Transverse colon (tissue), 3 donors: ENCODE measurements around the gene CDX1.

Experiments
- CTCF ChIP-seq, 5 experiments: fragments of 200-600 bp in 3 of 5; fragments of 450-650 bp in 2 of 5; sonication (generic) in 3 of 5; IDR thresholded peaks; 1 replicate in 2 of 5; 2 replicates in 3 of 5; pipeline ENCODE4 v1.5.1; 2016 to 2017; ENCODE audit warnings: antibody characterized with exemption in 5 of 5, inconsistent platforms in 3 of 5, mild to moderate bottlenecking in 2 of 5, moderate library complexity in 1 of 5
- POLR2A ChIP-seq: fragments of 450-650 bp; IDR thresholded peaks from one replicate; pipeline ENCODE4 v1.6.1; 2016; ENCODE audit warnings: antibody characterized with exemption, mild to moderate bottlenecking, moderate library complexity

GRCh38 chr5:150203832-150204589, 37.4 kb downstream of the CDX1 start:
- TF ChIP-seq CTCF (IDR thresholded peaks at IDR 0.05) (no peak), POLR2A (no peak)
